ENCODE results near the gene PAQR5.

DNA sequence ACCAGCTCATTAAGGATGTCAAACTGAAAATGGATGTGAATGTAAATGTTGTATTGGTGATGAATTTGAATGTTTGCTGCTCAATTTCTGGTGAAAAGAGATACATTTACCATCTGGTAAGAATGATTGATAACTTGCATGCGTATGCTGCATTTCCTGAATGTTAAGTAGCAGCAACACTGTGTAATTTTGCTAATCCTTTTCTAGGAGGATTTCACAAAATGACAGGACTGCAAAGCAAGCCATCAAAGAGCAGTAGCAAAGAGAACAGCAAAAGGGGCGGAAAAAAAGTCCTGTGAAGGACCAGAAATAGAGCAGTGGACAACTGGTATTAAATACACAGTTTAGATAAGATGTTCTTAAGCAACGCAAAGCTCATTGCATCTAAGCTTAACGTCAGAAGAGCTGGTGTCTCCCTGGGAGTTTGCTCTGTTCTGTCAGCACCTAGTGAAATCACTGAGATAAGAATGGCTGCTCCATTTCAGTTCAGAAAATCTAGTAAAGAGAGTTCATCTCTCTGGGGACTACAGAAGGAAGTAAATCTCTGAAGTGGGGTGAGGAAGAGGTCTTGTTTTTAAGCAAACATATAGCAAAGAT, 23.5 kb upstream of the PAQR5 start:
- TF ChIP-seq POLR2A (IDR thresholded peaks at IDR 0.05): no peak
- TF ChIP-seq, protein P1, sequence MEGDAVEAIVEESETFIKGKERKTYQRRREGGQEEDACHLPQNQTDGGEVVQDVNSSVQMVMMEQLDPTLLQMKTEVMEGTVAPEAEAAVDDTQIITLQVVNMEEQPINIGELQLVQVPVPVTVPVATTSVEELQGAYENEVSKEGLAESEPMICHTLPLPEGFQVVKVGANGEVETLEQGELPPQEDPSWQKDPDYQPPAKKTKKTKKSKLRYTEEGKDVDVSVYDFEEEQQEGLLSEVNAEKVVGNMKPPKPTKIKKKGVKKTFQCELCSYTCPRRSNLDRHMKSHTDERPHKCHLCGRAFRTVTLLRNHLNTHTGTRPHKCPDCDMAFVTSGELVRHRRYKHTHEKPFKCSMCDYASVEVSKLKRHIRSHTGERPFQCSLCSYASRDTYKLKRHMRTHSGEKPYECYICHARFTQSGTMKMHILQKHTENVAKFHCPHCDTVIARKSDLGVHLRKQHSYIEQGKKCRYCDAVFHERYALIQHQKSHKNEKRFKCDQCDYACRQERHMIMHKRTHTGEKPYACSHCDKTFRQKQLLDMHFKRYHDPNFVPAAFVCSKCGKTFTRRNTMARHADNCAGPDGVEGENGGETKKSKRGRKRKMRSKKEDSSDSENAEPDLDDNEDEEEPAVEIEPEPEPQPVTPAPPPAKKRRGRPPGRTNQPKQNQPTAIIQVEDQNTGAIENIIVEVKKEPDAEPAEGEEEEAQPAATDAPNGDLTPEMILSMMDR (IDR thresholded peaks at IDR 0.05): no peak

Data from gastroesophageal sphincter (tissue), 3 donors.